Tibial nerve (tissue), 4 donors: ENCODE results near the gene INHBB. TPM values are rescaled to one million over a fixed set of nuclear protein-coding genes. Genes with fewer than 3 reads are reported as not detected.
A peak's percentile ranks its signal among the peaks of the same experiment; 100 is the strongest.
"Not testable (repeated sequence)": the region's sequence is repeated elsewhere in the genome, so short reads cannot be mapped to it uniquely, and the experiment has no call there.

ENCODE experiments used
- DNase-seq, 2 donors: peaks; one replicate each; pipeline ENCODE4 v3.0.0-alpha.2; 2019; ENCODE audit warnings: low spot score in 2 of 2
- H3K27ac ChIP-seq, 4 donors: fragments of 200-600 bp; sonication (generic) in 3 of 4; one replicate each; pipeline ENCODE4 v1.5.1; 2017 to 2019; ENCODE audit warnings: mild to moderate bottlenecking in 1 of 4
- H3K27me3 ChIP-seq, 2 donors: fragments of 200-600 bp; sonication (generic) in 1 of 2; one replicate each; pipeline versions ENCODE4 v1.5.1 to v1.6.0; 2017 to 2019
- H3K36me3 ChIP-seq, 3 donors: fragments of 200-600 bp; sonication (generic); one replicate each; pipeline ENCODE4 v1.5.1; 2018 to 2019
- H3K4me1 ChIP-seq, 4 donors: fragments of 200-600 bp; sonication (generic) in 3 of 4; one replicate each; pipeline ENCODE4 v1.5.1; 2017 to 2019
- H3K4me3 ChIP-seq, 4 donors: fragments of 200-600 bp; sonication (generic) in 3 of 4; one replicate each; pipeline ENCODE4 v1.5.1; 2017 to 2019; ENCODE audit warnings: mild to moderate bottlenecking in 1 of 4, moderate library complexity in 1 of 4
- H3K9me3 ChIP-seq, 4 donors: fragments of 200-600 bp; sonication (generic) in 3 of 4; one replicate each; pipeline ENCODE4 v1.5.1; 2017 to 2019
- EP300 ChIP-seq, 2 donors: sonication (generic); formaldehyde crosslinking; IDR thresholded peaks; one replicate each; pipeline ENCODE4 v1.6.1; 2017; ENCODE audit warnings: antibody characterized with exemption in 2 of 2, mild to moderate bottlenecking in 1 of 2
- POLR2A ChIP-seq, 2 donors: fragments of 450-650 bp; IDR thresholded peaks; one replicate each; pipeline ENCODE4 v1.6.1; 2017; ENCODE audit warnings: antibody characterized with exemption in 2 of 2, mild to moderate bottlenecking in 2 of 2, moderate library complexity in 2 of 2
- WGBS, 2 donors: methylation state at CpG; one replicate each; pipeline ENCODE4 v1.1.5; 2018; 5-methylcytosine and 5-hydroxymethylcytosine counted together
- total RNA-seq, 4 donors: library from RNA; depleted of rRNA; stranded (reverse); fragments of >200 nt; gene quantifications; one replicate each; pipeline ENCODE4 v1.1.0, GENCODE V29; 2016
- TF ChIP-seq, protein P1 (sequence below), 5 experiments: fragments of 200-600 bp in 3 of 5; fragments of 450-650 bp in 2 of 5; sonication (generic) in 3 of 5; IDR thresholded peaks; one replicate each; pipeline ENCODE4 v1.5.1; 2016 to 2019; ENCODE audit warnings: antibody characterized with exemption in 5 of 5, mild to moderate bottlenecking in 3 of 5, moderate library complexity in 2 of 5

INHBB gene
- total RNA-seq, 4 donors from 2014 or later, result 21.9 to 26.5 (median 24.3) TPM

DNA sequence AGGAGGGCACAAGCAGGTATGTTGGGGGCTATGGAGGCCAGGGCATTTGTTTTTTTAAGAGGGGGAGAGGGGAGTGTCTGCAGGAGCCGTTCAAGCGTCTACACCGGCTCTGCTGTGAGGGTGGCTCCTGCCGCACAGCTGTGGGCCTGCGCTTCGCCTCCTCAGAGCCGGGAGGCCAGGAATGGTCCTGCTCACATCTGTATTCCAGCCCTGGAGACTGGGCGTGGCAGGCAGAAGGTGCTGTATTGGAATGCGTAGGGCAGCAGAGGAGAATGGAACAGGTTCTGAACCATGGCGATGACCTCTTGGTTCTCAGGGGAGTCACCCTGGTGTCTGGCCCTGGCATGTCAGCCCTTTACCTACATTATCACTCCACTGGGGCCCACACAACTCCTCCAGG is 26.8 kb upstream of the INHBB start:
- no peaks in the 10 kb centered on the region for H3K36me3 ChIP-seq
- H3K4me1 ChIP-seq, result peaks cover 0 to 29% (median 2%) of the 10 kb centered on the region in 4 donors
- peak overlapping the region in 1 of 4 donors; percentile 26 for H3K27ac ChIP-seq
- H3K4me3 ChIP-seq, result no peak overlapping the region
- no peak for DNase-seq
- no peaks in the 10 kb centered on the region for H3K9me3 ChIP-seq
- TF ChIP-seq EP300 (IDR thresholded peaks at IDR 0.05) (no peak), POLR2A (IDR thresholded peaks at IDR 0.05) (no peak)
- TF ChIP-seq, protein P1, sequence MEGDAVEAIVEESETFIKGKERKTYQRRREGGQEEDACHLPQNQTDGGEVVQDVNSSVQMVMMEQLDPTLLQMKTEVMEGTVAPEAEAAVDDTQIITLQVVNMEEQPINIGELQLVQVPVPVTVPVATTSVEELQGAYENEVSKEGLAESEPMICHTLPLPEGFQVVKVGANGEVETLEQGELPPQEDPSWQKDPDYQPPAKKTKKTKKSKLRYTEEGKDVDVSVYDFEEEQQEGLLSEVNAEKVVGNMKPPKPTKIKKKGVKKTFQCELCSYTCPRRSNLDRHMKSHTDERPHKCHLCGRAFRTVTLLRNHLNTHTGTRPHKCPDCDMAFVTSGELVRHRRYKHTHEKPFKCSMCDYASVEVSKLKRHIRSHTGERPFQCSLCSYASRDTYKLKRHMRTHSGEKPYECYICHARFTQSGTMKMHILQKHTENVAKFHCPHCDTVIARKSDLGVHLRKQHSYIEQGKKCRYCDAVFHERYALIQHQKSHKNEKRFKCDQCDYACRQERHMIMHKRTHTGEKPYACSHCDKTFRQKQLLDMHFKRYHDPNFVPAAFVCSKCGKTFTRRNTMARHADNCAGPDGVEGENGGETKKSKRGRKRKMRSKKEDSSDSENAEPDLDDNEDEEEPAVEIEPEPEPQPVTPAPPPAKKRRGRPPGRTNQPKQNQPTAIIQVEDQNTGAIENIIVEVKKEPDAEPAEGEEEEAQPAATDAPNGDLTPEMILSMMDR (IDR thresholded peaks at IDR 0.05), result no peak
- 69 to 77% methylated on average over 10 of the region's 10 CpGs for WGBS, 2 donors
- no peaks in the 10 kb centered on the region for H3K27me3 ChIP-seq

DNA sequence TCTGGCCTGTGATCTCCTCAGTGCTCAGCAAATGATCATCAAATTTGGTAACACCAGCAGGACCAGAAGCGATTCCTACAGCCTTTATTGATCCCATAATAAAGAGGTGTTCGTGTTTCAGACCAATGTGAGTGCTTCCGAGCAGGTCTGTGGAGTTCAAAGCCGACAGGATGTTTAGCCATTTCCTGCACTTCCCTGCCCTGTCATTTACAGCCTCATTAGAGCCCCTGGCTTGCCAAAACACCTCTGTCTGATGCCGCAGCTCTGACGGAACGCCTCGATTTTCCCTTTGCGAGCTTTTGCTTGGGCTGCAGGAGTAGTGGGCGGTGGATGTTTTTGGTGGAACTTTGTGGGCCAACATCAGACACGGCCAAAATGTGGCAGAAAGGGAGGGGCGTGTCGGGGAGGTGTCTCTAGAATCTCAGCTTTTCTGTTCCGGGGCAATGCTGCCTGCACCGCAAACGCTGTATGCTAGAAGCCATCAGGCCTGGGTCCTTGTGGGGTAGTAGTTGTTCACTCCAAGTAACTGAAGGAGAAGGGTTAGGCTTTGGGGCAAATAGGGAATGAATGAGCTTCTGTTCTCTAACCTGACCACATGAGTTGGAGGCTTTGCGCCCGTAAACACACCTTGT is 26.1 kb upstream of the INHBB start:
- Histone ChIP-seq H3K27ac (no peak overlapping the region), H3K36me3 (no peaks in the 10 kb centered on the region), H3K4me1 (peaks cover 0 to 29% (median 2%) of the 10 kb centered on the region in 4 donors), H3K27me3 (no peaks in the 10 kb centered on the region), H3K9me3 (no peaks in the 10 kb centered on the region), H3K4me3 (no peak overlapping the region)
- WGBS, 2 donors, result 69 to 72% methylated on average over 18 of the region's 18 CpGs
- no peak for DNase-seq
- TF ChIP-seq, protein P1 (IDR thresholded peaks at IDR 0.05), result no peak
- TF ChIP-seq EP300 (IDR thresholded peaks at IDR 0.05), result no peak
- no peak for TF ChIP-seq POLR2A (IDR thresholded peaks at IDR 0.05)

DNA sequence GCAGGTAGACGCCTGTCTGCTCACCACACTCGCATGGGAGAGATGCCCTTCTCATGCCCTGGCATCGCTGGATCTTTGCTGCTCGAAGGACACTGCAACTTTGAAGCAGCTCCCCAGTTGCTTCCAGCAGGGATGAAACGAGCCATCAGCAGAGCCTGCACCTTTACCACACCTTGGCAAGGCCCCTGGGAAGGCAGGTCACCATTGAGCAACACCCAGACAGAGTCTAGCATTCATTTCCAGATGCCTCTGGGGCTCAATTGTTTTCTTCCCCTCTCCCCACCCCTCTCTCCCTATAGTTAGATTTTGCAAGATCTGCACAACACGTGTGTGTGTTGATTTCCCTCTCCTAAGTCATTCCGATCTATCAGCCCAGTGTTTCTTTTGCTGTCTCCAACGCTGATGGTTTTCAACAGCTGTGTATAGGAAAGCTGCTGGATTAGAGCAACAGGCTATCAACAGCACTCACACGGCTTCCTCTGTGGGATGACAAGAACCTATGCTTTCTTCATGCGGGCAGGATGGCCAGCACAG is 25.6 kb upstream of the INHBB start:
- WGBS, 2 donors, result 65 to 74% methylated on average over 10 of the region's 10 CpGs
- H3K27me3 ChIP-seq, result no peaks in the 10 kb centered on the region
- H3K27ac ChIP-seq, result no peak overlapping the region

GRCh38 chr2:120320887-120321556 is 24.9 kb upstream of the INHBB start:
- peaks cover 0 to 29% (median 2%) of the 10 kb centered on the region in 4 donors for H3K4me1 ChIP-seq
- not testable (repeated sequence) for H3K4me3 ChIP-seq, H3K9me3 ChIP-seq, H3K27ac ChIP-seq, H3K36me3 ChIP-seq, DNase-seq, H3K27me3 ChIP-seq
- 78 to 92% methylated on average over 5 of the region's 5 CpGs for WGBS, 2 donors

More for the DNA sequence above, 25.6 kb upstream of the INHBB start:
- TF ChIP-seq, protein P1 (IDR thresholded peaks at IDR 0.05), result no peak
- TF ChIP-seq POLR2A (IDR thresholded peaks at IDR 0.05) (no peak), EP300 (IDR thresholded peaks at IDR 0.05) (no peak)
- DNase-seq, result no peak
- no peak overlapping the region for H3K4me3 ChIP-seq
- peaks cover 0 to 29% (median 2%) of the 10 kb centered on the region in 4 donors for H3K4me1 ChIP-seq
- no peaks in the 10 kb centered on the region for H3K9me3 ChIP-seq
- no peaks in the 10 kb centered on the region for H3K36me3 ChIP-seq

GRCh38 chr2:120321721-120322284 is 24.1 kb upstream of the INHBB start:
- WGBS, 2 donors, result 90 to 93% methylated on average over 10 of the region's 10 CpGs
- Histone ChIP-seq H3K4me1 (peaks cover 0 to 29% (median 2%) of the 10 kb centered on the region in 4 donors), H3K4me3 (no peak overlapping the region), H3K9me3 (no peaks in the 10 kb centered on the region), H3K36me3 (no peaks in the 10 kb centered on the region), H3K27ac (no peak overlapping the region), H3K27me3 (no peaks in the 10 kb centered on the region)
- TF ChIP-seq, protein P1 (IDR thresholded peaks at IDR 0.05), result no peak
- TF ChIP-seq POLR2A (IDR thresholded peaks at IDR 0.05) (no peak), EP300 (IDR thresholded peaks at IDR 0.05) (no peak)
- DNase-seq, result no peak
